Panc1 (cell line): ENCODE measurements around the gene CACNA2D3. TPM values are rescaled to one million over a fixed set of nuclear protein-coding genes. Genes with fewer than 3 reads are reported as not detected.

ENCODE experiments used
- ATAC-seq: fragments of 200-7000 bp; cut with Tn5 transposase; 2 replicates; pipeline ENCODE4 v1.9.1; 2020; ENCODE audit warnings: mild to moderate bottlenecking, moderate library complexity
- BruUV-seq: library from RNA; stranded (reverse); fragments of 400-500 nt; replicated peaks from 2 replicates; lab custom pipeline; 2021; lab: Mats Ljungman, UMichigan
- CTCF ChIA-PET: fragments of 300-600 bp; sonication (Branson Sonifier 250); formaldehyde crosslinking; loops from one replicate; lab custom pipeline; 2022; ENCODE audit warnings: antibody characterized with exemption; lab: Charles Lee
- POLR2A ChIA-PET: fragments of 300-600 bp; sonication (Branson Sonifier 250); formaldehyde crosslinking; loops from one replicate; lab custom pipeline; 2022; ENCODE audit warnings: antibody characterized with exemption; lab: Charles Lee
- DNase-seq: peaks from one replicate; pipeline ENCODE4 v3.0.0-alpha.2; 2010; ENCODE audit warnings: low read depth, low spot score
- H3K27ac ChIP-seq: 2 replicates; pipeline ENCODE4 v1.5.1; 2011; ENCODE audit warnings: mild to moderate bottlenecking, low read length, inconsistent platforms
- H3K27me3 ChIP-seq: fragments of 200-500 bp; sonication (Bioruptor generic); 2 replicates; pipeline ENCODE4 v1.6.0; 2014; ENCODE audit warnings: low read length, inconsistent platforms; ENCODE audit not compliant: control insufficient read depth, insufficient read depth
- H3K36me3 ChIP-seq: fragments of 200-500 bp; sonication (Bioruptor generic); 2 replicates; pipeline ENCODE4 v1.5.1; 2014; ENCODE audit warnings: inconsistent platforms, mild to moderate bottlenecking, low read length, moderate library complexity; ENCODE audit not compliant: control insufficient read depth, insufficient read depth
- H3K4me1 ChIP-seq: 2 replicates; pipeline ENCODE4 v1.5.1; 2011; ENCODE audit warnings: inconsistent platforms, mild to moderate bottlenecking, low read length, moderate library complexity; ENCODE audit not compliant: control insufficient read depth, insufficient read depth
- H3K4me3 ChIP-seq, 2 experiments: 2 replicates each; pipeline ENCODE4 v1.5.1; 2011 to 2012; ENCODE audit warnings: low read depth in 2 of 2, low read length in 2 of 2, mild to moderate bottlenecking in 2 of 2, inconsistent platforms in 1 of 2, moderate library complexity in 1 of 2
- H3K9me3 ChIP-seq: fragments of 200-500 bp; sonication (Bioruptor generic); 2 replicates; pipeline ENCODE4 v1.5.1; 2014; ENCODE audit warnings: low read depth, mild to moderate bottlenecking, inconsistent platforms, low read length, moderate library complexity; ENCODE audit not compliant: control insufficient read depth, insufficient read depth
- POLR2AphosphoS5 ChIP-seq: IDR thresholded peaks from 2 replicates; pipeline ENCODE4 v1.6.1; 2012; ENCODE audit warnings: mild to moderate bottlenecking, low read depth, low read length, moderate library complexity
- SIN3A ChIP-seq: IDR thresholded peaks from 2 replicates; pipeline ENCODE4 v1.6.1; 2012; ENCODE audit warnings: low read depth, mild to moderate bottlenecking, low read length, moderate library complexity, borderline replicate concordance; ENCODE audit not compliant: insufficient read depth
- TCF7L2 ChIP-seq: IDR thresholded peaks from 2 replicates; pipeline ENCODE4 v1.6.1; 2011; ENCODE audit warnings: mild to moderate bottlenecking, low read depth, low read length, inconsistent platforms
- in situ Hi-C: cut with HindIII; loops from 2 replicates; pipeline ENCODE4 v1.10.0; 2016; ENCODE audit warnings: low sequenced_read_pairs, low pct_unique_long_range_greater_than_20kb
- intact Hi-C: fragments of 100-400 bp; cut with micrococcal nuclease; formaldehyde crosslinking; loops from one replicate; pipeline ENCODE4 v1.10.0; 2022; ENCODE audit not compliant: unreplicated experiment
- total RNA-seq: library from RNA; stranded (reverse); gene quantifications from one replicate; pipeline ENCODE4 v1.2.1, GENCODE V29; 2021; ENCODE audit not compliant: unreplicated experiment
- TF ChIP-seq, protein P1 (sequence below), 2 experiments: IDR thresholded peaks; 2 replicates each; pipeline ENCODE4 v1.6.1; 2011 to 2012; ENCODE audit warnings: low read depth in 2 of 2, control low read depth in 1 of 2, low read length in 1 of 2, mild to moderate bottlenecking in 1 of 2, moderate library complexity in 1 of 2; ENCODE audit not compliant: insufficient read depth in 1 of 2
- TF ChIP-seq, protein P2 (sequence below): fragments of 450-650 bp; IDR thresholded peaks from 2 replicates; pipeline ENCODE4 v1.5.1; 2017; ENCODE audit warnings: mild to moderate bottlenecking

The CACNA2D3 gene
- total RNA-seq, 1 experiment from 2014 or later: 0.41 TPM

DNA sequence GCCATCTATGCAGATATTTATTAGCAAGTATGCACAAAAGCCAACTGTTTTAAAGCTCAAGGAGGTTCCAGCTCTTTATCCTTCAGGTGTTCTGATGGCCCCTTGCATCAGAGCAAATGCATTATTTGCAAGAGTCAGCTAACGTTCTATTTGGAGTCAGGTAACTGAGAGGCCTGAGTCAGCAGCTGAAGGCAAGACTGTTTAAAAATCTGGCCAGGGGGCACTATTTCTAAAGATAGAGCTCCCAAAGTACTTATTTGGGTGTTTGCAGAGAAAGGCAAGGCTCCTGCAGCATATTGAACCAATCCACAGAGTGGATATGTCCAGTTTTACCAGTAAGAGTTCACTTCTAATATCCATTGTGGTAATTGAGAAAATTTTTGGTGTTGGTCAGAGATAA, 659.4 kb downstream of the CACNA2D3 start:
- ChIA-PET POLR2A (no interaction called here), CTCF (no interaction called here)
- Histone ChIP-seq H3K4me3 (no peak overlapping the region), H3K4me1 (no peaks in the 10 kb centered on the region), H3K27ac (no peak overlapping the region), H3K9me3 (no peaks in the 10 kb centered on the region), H3K36me3 (no peaks in the 10 kb centered on the region), H3K27me3 (no peaks in the 10 kb centered on the region)
- intact Hi-C loops: no loop called here
- TF ChIP-seq, protein P1, sequence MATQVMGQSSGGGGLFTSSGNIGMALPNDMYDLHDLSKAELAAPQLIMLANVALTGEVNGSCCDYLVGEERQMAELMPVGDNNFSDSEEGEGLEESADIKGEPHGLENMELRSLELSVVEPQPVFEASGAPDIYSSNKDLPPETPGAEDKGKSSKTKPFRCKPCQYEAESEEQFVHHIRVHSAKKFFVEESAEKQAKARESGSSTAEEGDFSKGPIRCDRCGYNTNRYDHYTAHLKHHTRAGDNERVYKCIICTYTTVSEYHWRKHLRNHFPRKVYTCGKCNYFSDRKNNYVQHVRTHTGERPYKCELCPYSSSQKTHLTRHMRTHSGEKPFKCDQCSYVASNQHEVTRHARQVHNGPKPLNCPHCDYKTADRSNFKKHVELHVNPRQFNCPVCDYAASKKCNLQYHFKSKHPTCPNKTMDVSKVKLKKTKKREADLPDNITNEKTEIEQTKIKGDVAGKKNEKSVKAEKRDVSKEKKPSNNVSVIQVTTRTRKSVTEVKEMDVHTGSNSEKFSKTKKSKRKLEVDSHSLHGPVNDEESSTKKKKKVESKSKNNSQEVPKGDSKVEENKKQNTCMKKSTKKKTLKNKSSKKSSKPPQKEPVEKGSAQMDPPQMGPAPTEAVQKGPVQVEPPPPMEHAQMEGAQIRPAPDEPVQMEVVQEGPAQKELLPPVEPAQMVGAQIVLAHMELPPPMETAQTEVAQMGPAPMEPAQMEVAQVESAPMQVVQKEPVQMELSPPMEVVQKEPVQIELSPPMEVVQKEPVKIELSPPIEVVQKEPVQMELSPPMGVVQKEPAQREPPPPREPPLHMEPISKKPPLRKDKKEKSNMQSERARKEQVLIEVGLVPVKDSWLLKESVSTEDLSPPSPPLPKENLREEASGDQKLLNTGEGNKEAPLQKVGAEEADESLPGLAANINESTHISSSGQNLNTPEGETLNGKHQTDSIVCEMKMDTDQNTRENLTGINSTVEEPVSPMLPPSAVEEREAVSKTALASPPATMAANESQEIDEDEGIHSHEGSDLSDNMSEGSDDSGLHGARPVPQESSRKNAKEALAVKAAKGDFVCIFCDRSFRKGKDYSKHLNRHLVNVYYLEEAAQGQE (IDR thresholded peaks at IDR 0.05; ENCODE audit: insufficient read depth in 1 of 2, low read depth in 2 of 2, low read length in 1 of 2): no peak
- no peak for TF ChIP-seq SIN3A
- TF ChIP-seq TCF7L2: no peak
- TF ChIP-seq POLR2AphosphoS5: no peak
- TF ChIP-seq, protein P2, sequence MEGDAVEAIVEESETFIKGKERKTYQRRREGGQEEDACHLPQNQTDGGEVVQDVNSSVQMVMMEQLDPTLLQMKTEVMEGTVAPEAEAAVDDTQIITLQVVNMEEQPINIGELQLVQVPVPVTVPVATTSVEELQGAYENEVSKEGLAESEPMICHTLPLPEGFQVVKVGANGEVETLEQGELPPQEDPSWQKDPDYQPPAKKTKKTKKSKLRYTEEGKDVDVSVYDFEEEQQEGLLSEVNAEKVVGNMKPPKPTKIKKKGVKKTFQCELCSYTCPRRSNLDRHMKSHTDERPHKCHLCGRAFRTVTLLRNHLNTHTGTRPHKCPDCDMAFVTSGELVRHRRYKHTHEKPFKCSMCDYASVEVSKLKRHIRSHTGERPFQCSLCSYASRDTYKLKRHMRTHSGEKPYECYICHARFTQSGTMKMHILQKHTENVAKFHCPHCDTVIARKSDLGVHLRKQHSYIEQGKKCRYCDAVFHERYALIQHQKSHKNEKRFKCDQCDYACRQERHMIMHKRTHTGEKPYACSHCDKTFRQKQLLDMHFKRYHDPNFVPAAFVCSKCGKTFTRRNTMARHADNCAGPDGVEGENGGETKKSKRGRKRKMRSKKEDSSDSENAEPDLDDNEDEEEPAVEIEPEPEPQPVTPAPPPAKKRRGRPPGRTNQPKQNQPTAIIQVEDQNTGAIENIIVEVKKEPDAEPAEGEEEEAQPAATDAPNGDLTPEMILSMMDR: no peak
- ATAC-seq: no peak
- no peak for DNase-seq
- in situ Hi-C loops: no loop called here
- no TSS peak for BruUV-seq

DNA sequence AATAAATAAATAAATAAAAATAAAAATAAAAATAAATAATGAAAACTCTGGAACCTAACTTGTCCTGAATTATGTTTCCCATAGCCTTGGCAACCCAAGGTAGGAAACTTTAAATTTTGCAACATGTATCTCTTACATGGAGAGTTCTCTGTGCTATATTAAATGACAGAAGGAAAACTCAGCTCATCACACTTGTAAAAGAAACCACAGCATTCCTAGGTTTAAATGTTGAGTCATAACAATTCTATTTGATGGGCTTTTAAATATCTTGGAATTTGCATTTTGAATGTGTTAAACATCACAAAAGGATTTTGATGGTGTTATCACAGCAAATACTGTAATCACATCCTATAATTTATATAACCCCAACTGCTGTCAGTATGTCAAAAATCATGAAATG, 661.3 kb downstream of the CACNA2D3 start:
- intact Hi-C loops (no loop called here), in situ Hi-C loops (no loop called here)
- ChIA-PET CTCF (no interaction called here), POLR2A (no interaction called here)
- DNase-seq (no peak), ATAC-seq (no peak)
- H3K9me3 ChIP-seq: no peaks in the 10 kb centered on the region
- H3K36me3 ChIP-seq: no peaks in the 10 kb centered on the region
- no peaks in the 10 kb centered on the region for H3K27me3 ChIP-seq
- TF ChIP-seq, protein P1 (IDR thresholded peaks at IDR 0.05; ENCODE audit: insufficient read depth in 1 of 2, low read depth in 2 of 2, low read length in 1 of 2): no peak
- TF ChIP-seq POLR2AphosphoS5 (no peak), SIN3A (no peak), TCF7L2 (no peak)
- TF ChIP-seq, protein P2: no peak
- BruUV-seq: no TSS peak
- no peaks in the 10 kb centered on the region for H3K4me1 ChIP-seq
- no peak overlapping the region for H3K27ac ChIP-seq
- no peak overlapping the region for H3K4me3 ChIP-seq
